H9 (cell line): ENCODE data around the gene LGALS7. TPM values are rescaled to one million over a fixed set of nuclear protein-coding genes. Genes with fewer than 3 reads are reported as not detected.
"Not testable (repeated sequence)": the region's sequence is repeated elsewhere in the genome, so short reads cannot be mapped to it uniquely, and the experiment has no call there.

ENCODE experiments used
- DNase-seq: peaks from one replicate; pipeline ENCODE4 v3.0.0-alpha.2; 2017
- H2AFZ ChIP-seq: one replicate; pipeline ENCODE4 v1.6.1; 2013; ENCODE audit warnings: mild to moderate bottlenecking, low read length, control low read depth, moderate library complexity
- H2AK5ac ChIP-seq: 2 replicates; pipeline ENCODE4 v1.6.1; 2013; ENCODE audit warnings: low read length, control low read depth, mixed read lengths; ENCODE audit not compliant: insufficient read length
- H2BK120ac ChIP-seq: one replicate; pipeline ENCODE4 v1.6.1; 2013; ENCODE audit warnings: low read depth, mild to moderate bottlenecking, low read length, control low read depth, inconsistent platforms; ENCODE audit not compliant: poor library complexity, severe bottlenecking
- H2BK12ac ChIP-seq: 2 replicates; pipeline ENCODE4 v1.6.1; 2013; ENCODE audit warnings: low read length, control low read depth, mixed read lengths, low read depth; ENCODE audit not compliant: insufficient read length
- H2BK15ac ChIP-seq: 2 replicates; pipeline ENCODE4 v1.6.1; 2013; ENCODE audit warnings: low read depth, low read length, control low read depth
- H2BK20ac ChIP-seq: one replicate; pipeline ENCODE4 v1.6.1; 2013; ENCODE audit warnings: low read depth, mild to moderate bottlenecking, low read length, control low read depth, inconsistent platforms; ENCODE audit not compliant: poor library complexity, severe bottlenecking
- H2BK5ac ChIP-seq: 2 replicates; pipeline ENCODE4 v1.6.1; 2013; ENCODE audit warnings: low read length, control low read depth, mixed read lengths; ENCODE audit not compliant: insufficient read length
- H3K14ac ChIP-seq: 2 replicates; pipeline ENCODE4 v1.6.1; 2013; ENCODE audit warnings: low read length, control low read depth; ENCODE audit not compliant: insufficient read depth
- H3K18ac ChIP-seq: 2 replicates; pipeline ENCODE4 v1.6.1; 2013; ENCODE audit warnings: low read depth, mild to moderate bottlenecking, mixed read lengths, low read length, control low read depth; ENCODE audit not compliant: insufficient read length
- H3K23ac ChIP-seq: 2 replicates; pipeline ENCODE4 v1.6.1; 2013; ENCODE audit warnings: low read length, control low read depth, mixed read lengths, low read depth; ENCODE audit not compliant: insufficient read length
- H3K23me2 ChIP-seq: 2 replicates; pipeline ENCODE4 v1.6.1; 2013; ENCODE audit warnings: low read depth, mild to moderate bottlenecking, mixed read lengths, low read length, control low read depth; ENCODE audit not compliant: insufficient read length, poor library complexity, severe bottlenecking
- H3K27ac ChIP-seq: 2 replicates; pipeline ENCODE4 v1.5.1; 2013; ENCODE audit warnings: low read length, control low read depth, mixed read lengths, low read depth; ENCODE audit not compliant: insufficient read length
- H3K27me3 ChIP-seq: 2 replicates; pipeline ENCODE4 v1.6.1; 2013; ENCODE audit warnings: low read length, control low read depth, inconsistent platforms; ENCODE audit not compliant: insufficient read depth
- H3K4ac ChIP-seq: 2 replicates; pipeline ENCODE4 v1.6.1; 2013; ENCODE audit warnings: low read depth, mild to moderate bottlenecking, control low read depth, inconsistent platforms, low read length, moderate library complexity
- H3K4me1 ChIP-seq: 2 replicates; pipeline ENCODE4 v1.6.1; 2013; ENCODE audit warnings: low read length, control low read depth, inconsistent platforms; ENCODE audit not compliant: insufficient read depth
- H3K4me2 ChIP-seq: 2 replicates; pipeline ENCODE4 v1.6.1; 2013; ENCODE audit warnings: low read length, control low read depth, mixed read lengths; ENCODE audit not compliant: insufficient read length, insufficient read depth
- H3K56ac ChIP-seq: 2 replicates; pipeline ENCODE4 v1.6.1; 2013; ENCODE audit warnings: low read depth, mild to moderate bottlenecking, mixed read lengths, low read length, control low read depth; ENCODE audit not compliant: insufficient read length
- H3K79me1 ChIP-seq: 2 replicates; pipeline ENCODE4 v1.6.1; 2013; ENCODE audit warnings: low read depth, mild to moderate bottlenecking, moderate library complexity, low read length, control low read depth, inconsistent platforms; ENCODE audit not compliant: insufficient read depth, poor library complexity, severe bottlenecking
- H3K79me2 ChIP-seq: 2 replicates; pipeline ENCODE4 v1.6.1; 2013; ENCODE audit warnings: low read length, control low read depth, inconsistent platforms; ENCODE audit not compliant: insufficient read depth
- H3K9ac ChIP-seq: 2 replicates; pipeline ENCODE4 v1.6.1; 2013; ENCODE audit warnings: low read length, control low read depth, mixed read lengths; ENCODE audit not compliant: insufficient read length; ENCODE audit errors: extremely low read depth
- H3K9me3 ChIP-seq: one replicate; pipeline ENCODE4 v1.6.1; 2013; ENCODE audit warnings: low read depth, low read length, inconsistent platforms; ENCODE audit not compliant: control insufficient read depth
- H3T11ph ChIP-seq: one replicate; pipeline ENCODE4 v1.6.1; 2013; ENCODE audit warnings: mild to moderate bottlenecking, low read length, control low read depth, inconsistent platforms
- H4K20me1 ChIP-seq: one replicate; pipeline ENCODE4 v1.6.1; 2013; ENCODE audit not compliant: control insufficient read depth, insufficient read length, insufficient read depth
- H4K5ac ChIP-seq: 2 replicates; pipeline ENCODE4 v1.6.1; 2013; ENCODE audit warnings: low read depth, mild to moderate bottlenecking, mixed read lengths, low read length, control low read depth; ENCODE audit not compliant: insufficient read length
- H4K8ac ChIP-seq: replicated peaks from 2 replicates; pipeline ENCODE4 v1.6.1; 2013; ENCODE audit warnings: low read length, control low read depth, mixed read lengths, low read depth; ENCODE audit not compliant: insufficient read length
- H4K91ac ChIP-seq: 2 replicates; pipeline ENCODE4 v1.6.1; 2013; ENCODE audit warnings: low read depth, mild to moderate bottlenecking, moderate library complexity, mixed read lengths, low read length, control low read depth; ENCODE audit not compliant: insufficient read length
- H3K27ac Mint-ChIP-seq, 3 experiments: 2 replicates in 2 of 3; 3 replicates in 1 of 3; pipeline ENCODE4 v1.8.0; 2020 to 2021; ENCODE audit warnings: mixed read lengths in 3 of 3, mild to moderate bottlenecking in 1 of 3, moderate library complexity in 1 of 3
- H3K27me3 Mint-ChIP-seq: 2 replicates; pipeline ENCODE4 v1.8.0; 2021; ENCODE audit warnings: low read depth, mild to moderate bottlenecking, moderate library complexity, mixed read lengths
- H3K36me3 Mint-ChIP-seq, 3 experiments: 2 replicates in 2 of 3; 3 replicates in 1 of 3; pipeline ENCODE4 v1.8.0; 2020 to 2021; ENCODE audit warnings: low read depth in 3 of 3, mixed read lengths in 3 of 3; ENCODE audit not compliant: insufficient read depth in 1 of 3
- H3K4me1 Mint-ChIP-seq, 2 experiments: 2 replicates each; pipeline ENCODE4 v1.8.0; 2020; ENCODE audit warnings: mixed read lengths in 2 of 2
- H3K4me3 Mint-ChIP-seq, 2 experiments: 2 replicates in 1 of 2; 3 replicates in 1 of 2; pipeline ENCODE4 v1.8.0; 2020 to 2021; ENCODE audit warnings: mild to moderate bottlenecking in 2 of 2, mixed read lengths in 2 of 2, moderate library complexity in 1 of 2
- H3K9me3 Mint-ChIP-seq, 2 experiments: 2 replicates in 1 of 2; 3 replicates in 1 of 2; pipeline ENCODE4 v1.8.0; 2020; ENCODE audit warnings: mild to moderate bottlenecking in 2 of 2, mixed read lengths in 2 of 2, moderate library complexity in 1 of 2
- CTCF ChIP-seq: fragments of 200-600 bp; sonication (generic); conservative IDR thresholded peaks from 3 replicates; pipeline ENCODE4 v1.8.0; 2021; ENCODE audit warnings: antibody characterized with exemption, mild to moderate bottlenecking
- WGBS: extraction: QIAGEN DNeasy Blood & Tissue Kit; methylation state at CpG from one replicate; pipeline ENCODE4 v1.1.7; 2013; ENCODE audit warnings: missing lambda C conversion rate, low lambda C conversion rate, mixed read lengths; ENCODE audit not compliant: insufficient read length; ENCODE audit errors: extremely low coverage; 5-methylcytosine and 5-hydroxymethylcytosine counted together
- total RNA-seq: library from RNA; stranded (reverse); gene quantifications from 2 replicates; pipeline ENCODE4 v1.2.1, GENCODE V29; 2021

Gene LGALS7
- total RNA-seq, 1 experiment from 2014 or later, result not detected

- no peak overlapping the region for H3K27ac Mint-ChIP-seq
- Histone ChIP-seq H3K18ac (no peak overlapping the region), H3K23me2 (no peaks in the 10 kb centered on the region)
Measured at GRCh38 chr19:38784224-38784623, 10.9 kb upstream of the LGALS7 start.

GRCh38 chr19:38782212-38782611 is 8.9 kb upstream of the LGALS7 start:
- not testable (repeated sequence) for H3K9me3 Mint-ChIP-seq, H3T11ph ChIP-seq, H3K27ac Mint-ChIP-seq, H4K8ac ChIP-seq, H3K4me2 ChIP-seq, H3K27ac ChIP-seq, H3K79me2 ChIP-seq, H2BK15ac ChIP-seq, H3K79me1 ChIP-seq, H3K23me2 ChIP-seq, H3K9ac ChIP-seq, H3K4ac ChIP-seq, H2BK20ac ChIP-seq, H3K36me3 Mint-ChIP-seq, H3K18ac ChIP-seq, H3K4me1 Mint-ChIP-seq, H3K4me1 ChIP-seq, H2BK12ac ChIP-seq, H4K5ac ChIP-seq, DNase-seq, H3K56ac ChIP-seq, H3K14ac ChIP-seq, H3K4me3 Mint-ChIP-seq, H3K23ac ChIP-seq, H2BK5ac ChIP-seq, H3K27me3 ChIP-seq, H2AK5ac ChIP-seq, H4K91ac ChIP-seq, H3K9me3 ChIP-seq, H2BK120ac ChIP-seq, H2AFZ ChIP-seq, H4K20me1 ChIP-seq
- H3K27me3 Mint-ChIP-seq, result peaks cover 24% of the 10 kb centered on the region
- no CpG with 5 or more reads among the region's 13 CpGs for WGBS

More at GRCh38 chr19:38784224-38784623, 10.9 kb upstream of the LGALS7 start:
- Histone ChIP-seq H4K8ac (no peak overlapping the region), H4K91ac (no peak overlapping the region), H3K79me2 (no peaks in the 10 kb centered on the region), H3K56ac (no peak overlapping the region), H3K4me1 (no peaks in the 10 kb centered on the region), H3K9me3 (no peaks in the 10 kb centered on the region), H2BK15ac (no peak overlapping the region), H2AK5ac (no peak overlapping the region), H3K14ac (no peak overlapping the region), H3K23ac (no peak overlapping the region), H2BK120ac (no peak overlapping the region), H3T11ph (no peak overlapping the region), H3K9ac (no peak overlapping the region), H2BK20ac (no peak overlapping the region), H3K27ac (no peak overlapping the region), H4K20me1 (no peaks in the 10 kb centered on the region), H3K4me2 (no peak overlapping the region), H3K27me3 (no peaks in the 10 kb centered on the region), H3K79me1 (no peaks in the 10 kb centered on the region), H3K4ac (no peak overlapping the region), H2BK5ac (no peak overlapping the region), H2AFZ (no peak overlapping the region), H4K5ac (no peak overlapping the region), H2BK12ac (no peak overlapping the region)
- Mint-ChIP-seq H3K4me1 (peaks cover 3 to 9% of the 10 kb centered on the region in 2 experiments), H3K27me3 (peaks cover 22% of the 10 kb centered on the region), H3K36me3 (no peaks in the 10 kb centered on the region), H3K4me3 (no peak overlapping the region), H3K9me3 (no peaks in the 10 kb centered on the region; a peak in 1 of 5 replicates)
- no peak for TF ChIP-seq CTCF
- DNase-seq, result no peak
- WGBS, result no CpG with 5 or more reads among the region's 3 CpGs
